ENCODE data around the gene KLHL2. TPM values are rescaled to one million over a fixed set of nuclear protein-coding genes. Genes with fewer than 3 reads are reported as not detected.

Gene KLHL2
- total RNA-seq, 1 experiment from 2014 or later = 12.4 TPM

DNA sequence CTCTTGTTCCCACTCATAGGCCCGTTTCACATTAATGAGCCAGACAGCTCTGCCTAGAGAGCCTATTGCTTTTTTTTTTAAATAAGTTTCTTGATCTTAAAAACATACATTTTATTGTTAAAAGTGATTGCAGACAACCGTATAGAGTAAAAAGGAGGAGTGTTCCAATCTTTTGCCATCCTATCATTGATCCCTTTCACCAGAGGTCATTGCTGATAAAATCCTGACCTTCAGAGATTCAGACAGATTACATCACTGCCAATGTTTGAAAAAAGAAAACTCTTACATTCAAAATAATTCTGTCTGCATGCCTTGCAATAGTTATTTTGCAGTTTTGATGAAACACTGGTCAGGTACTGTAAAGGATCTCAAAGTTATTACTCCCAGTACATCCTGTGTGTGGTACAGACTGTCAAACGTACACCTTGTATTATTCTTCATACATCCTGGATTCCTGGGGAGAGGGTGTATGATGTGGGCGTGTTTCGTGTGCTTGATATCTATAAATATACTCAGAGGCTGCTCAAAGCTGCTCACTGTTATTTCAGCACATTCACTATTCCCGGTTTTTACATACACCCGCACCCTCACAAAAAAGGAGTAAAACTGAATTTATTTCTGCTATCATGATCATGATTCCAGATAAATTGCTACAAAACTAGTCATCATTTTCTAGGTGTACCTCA is 15.4 kb upstream of the KLHL2 start:
- peaks cover 13% of the 10 kb centered on the region for H3K9me3 Mint-ChIP-seq
- POLR2A ChIA-PET = interaction anchor here (0.7 kb wide), 1 partner anchor 990 kb away, joined by 3 read pairs; no protein-coding TSS in a partner anchor
- no peak overlapping the region for H3K27ac Mint-ChIP-seq
- DNase-seq (ENCODE audit: low spot score) = no peak
- CTCF ChIA-PET = no interaction called here
- H3K4me1 Mint-ChIP-seq = peaks cover 1% of the 10 kb centered on the region
- no peaks in the 10 kb centered on the region for H3K27me3 Mint-ChIP-seq (ENCODE audit: low read depth)
- no peak overlapping the region for H3K4me3 Mint-ChIP-seq
- no peak for ATAC-seq
- no peaks in the 10 kb centered on the region for H3K36me3 Mint-ChIP-seq
- TF ChIP-seq ATF1 (CRISPR knock-in tag; IDR thresholded peaks at IDR 0.05) (no peak), ZNF317 (CRISPR knock-in tag; IDR thresholded peaks at IDR 0.05; ENCODE audit: borderline replicate concordance, low read depth) (no peak), CREM (CRISPR knock-in tag; IDR thresholded peaks at IDR 0.05) (no peak), RORB (CRISPR knock-in tag; IDR thresholded peaks at IDR 0.05) (no peak), ELF4 (CRISPR knock-in tag; IDR thresholded peaks at IDR 0.05; ENCODE audit: low read depth) (no peak), NR1H2 (CRISPR knock-in tag; IDR thresholded peaks at IDR 0.05) (no peak)
- TF ChIP-seq, protein P1, sequence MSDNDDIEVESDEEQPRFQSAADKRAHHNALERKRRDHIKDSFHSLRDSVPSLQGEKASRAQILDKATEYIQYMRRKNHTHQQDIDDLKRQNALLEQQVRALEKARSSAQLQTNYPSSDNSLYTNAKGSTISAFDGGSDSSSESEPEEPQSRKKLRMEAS (CRISPR knock-in tag; IDR thresholded peaks at IDR 0.05) = no peak
- TF ChIP-seq, protein P2, sequence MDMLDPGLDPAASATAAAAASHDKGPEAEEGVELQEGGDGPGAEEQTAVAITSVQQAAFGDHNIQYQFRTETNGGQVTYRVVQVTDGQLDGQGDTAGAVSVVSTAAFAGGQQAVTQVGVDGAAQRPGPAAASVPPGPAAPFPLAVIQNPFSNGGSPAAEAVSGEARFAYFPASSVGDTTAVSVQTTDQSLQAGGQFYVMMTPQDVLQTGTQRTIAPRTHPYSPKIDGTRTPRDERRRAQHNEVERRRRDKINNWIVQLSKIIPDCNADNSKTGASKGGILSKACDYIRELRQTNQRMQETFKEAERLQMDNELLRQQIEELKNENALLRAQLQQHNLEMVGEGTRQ (CRISPR knock-in tag; IDR thresholded peaks at IDR 0.05) = no peak
- TF ChIP-seq, protein P3, sequence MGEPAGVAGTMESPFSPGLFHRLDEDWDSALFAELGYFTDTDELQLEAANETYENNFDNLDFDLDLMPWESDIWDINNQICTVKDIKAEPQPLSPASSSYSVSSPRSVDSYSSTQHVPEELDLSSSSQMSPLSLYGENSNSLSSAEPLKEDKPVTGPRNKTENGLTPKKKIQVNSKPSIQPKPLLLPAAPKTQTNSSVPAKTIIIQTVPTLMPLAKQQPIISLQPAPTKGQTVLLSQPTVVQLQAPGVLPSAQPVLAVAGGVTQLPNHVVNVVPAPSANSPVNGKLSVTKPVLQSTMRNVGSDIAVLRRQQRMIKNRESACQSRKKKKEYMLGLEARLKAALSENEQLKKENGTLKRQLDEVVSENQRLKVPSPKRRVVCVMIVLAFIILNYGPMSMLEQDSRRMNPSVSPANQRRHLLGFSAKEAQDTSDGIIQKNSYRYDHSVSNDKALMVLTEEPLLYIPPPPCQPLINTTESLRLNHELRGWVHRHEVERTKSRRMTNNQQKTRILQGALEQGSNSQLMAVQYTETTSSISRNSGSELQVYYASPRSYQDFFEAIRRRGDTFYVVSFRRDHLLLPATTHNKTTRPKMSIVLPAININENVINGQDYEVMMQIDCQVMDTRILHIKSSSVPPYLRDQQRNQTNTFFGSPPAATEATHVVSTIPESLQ (CRISPR knock-in tag; IDR thresholded peaks at IDR 0.05) = no peak
- TF ChIP-seq, protein P4, sequence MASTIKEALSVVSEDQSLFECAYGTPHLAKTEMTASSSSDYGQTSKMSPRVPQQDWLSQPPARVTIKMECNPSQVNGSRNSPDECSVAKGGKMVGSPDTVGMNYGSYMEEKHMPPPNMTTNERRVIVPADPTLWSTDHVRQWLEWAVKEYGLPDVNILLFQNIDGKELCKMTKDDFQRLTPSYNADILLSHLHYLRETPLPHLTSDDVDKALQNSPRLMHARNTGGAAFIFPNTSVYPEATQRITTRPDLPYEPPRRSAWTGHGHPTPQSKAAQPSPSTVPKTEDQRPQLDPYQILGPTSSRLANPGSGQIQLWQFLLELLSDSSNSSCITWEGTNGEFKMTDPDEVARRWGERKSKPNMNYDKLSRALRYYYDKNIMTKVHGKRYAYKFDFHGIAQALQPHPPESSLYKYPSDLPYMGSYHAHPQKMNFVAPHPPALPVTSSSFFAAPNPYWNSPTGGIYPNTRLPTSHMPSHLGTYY (CRISPR knock-in tag; IDR thresholded peaks at IDR 0.05) = no peak

DNA sequence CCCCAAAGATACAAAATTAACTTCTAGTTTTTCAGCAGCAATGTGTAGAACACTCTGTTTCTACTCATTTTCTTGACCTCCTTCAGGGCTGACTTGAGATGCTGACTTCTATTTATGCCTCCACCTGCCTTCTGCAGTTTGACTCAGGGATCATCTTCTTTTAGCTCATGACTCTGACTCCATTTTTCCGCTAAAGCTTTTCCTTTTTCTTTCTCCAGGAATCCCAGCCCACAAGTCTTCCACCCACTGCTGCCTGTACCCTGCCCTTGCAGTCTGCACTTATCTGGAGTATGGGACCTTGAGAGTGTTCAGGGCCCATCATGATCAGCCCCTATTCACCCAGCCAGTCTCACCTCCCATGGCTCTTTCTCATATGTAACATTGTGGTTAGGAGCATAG is 14.9 kb upstream of the KLHL2 start:
- CTCF ChIA-PET = no interaction called here
- no peak for ATAC-seq
- H3K36me3 Mint-ChIP-seq = no peaks in the 10 kb centered on the region
- TF ChIP-seq, protein P5, sequence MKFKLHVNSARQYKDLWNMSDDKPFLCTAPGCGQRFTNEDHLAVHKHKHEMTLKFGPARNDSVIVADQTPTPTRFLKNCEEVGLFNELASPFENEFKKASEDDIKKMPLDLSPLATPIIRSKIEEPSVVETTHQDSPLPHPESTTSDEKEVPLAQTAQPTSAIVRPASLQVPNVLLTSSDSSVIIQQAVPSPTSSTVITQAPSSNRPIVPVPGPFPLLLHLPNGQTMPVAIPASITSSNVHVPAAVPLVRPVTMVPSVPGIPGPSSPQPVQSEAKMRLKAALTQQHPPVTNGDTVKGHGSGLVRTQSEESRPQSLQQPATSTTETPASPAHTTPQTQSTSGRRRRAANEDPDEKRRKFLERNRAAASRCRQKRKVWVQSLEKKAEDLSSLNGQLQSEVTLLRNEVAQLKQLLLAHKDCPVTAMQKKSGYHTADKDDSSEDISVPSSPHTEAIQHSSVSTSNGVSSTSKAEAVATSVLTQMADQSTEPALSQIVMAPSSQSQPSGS (CRISPR knock-in tag; IDR thresholded peaks at IDR 0.05; ENCODE audit: borderline replicate concordance, low read depth) = no peak
- TF ChIP-seq NFATC4 (CRISPR knock-in tag; IDR thresholded peaks at IDR 0.05) = no peak
- no peak for TF ChIP-seq SP1 (CRISPR knock-in tag; conservative IDR thresholded peaks at IDR 0.05)
- TF ChIP-seq, protein P6, sequence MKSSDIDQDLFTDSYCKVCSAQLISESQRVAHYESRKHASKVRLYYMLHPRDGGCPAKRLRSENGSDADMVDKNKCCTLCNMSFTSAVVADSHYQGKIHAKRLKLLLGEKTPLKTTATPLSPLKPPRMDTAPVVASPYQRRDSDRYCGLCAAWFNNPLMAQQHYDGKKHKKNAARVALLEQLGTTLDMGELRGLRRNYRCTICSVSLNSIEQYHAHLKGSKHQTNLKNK (CRISPR knock-in tag; IDR thresholded peaks at IDR 0.05) = no peak
- no peak for TF ChIP-seq JAZF1 (CRISPR knock-in tag; IDR thresholded peaks at IDR 0.05)
- no peak for TF ChIP-seq ZNF416 (CRISPR knock-in tag; IDR thresholded peaks at IDR 0.05)
- no peak for TF ChIP-seq OVOL2 (CRISPR knock-in tag; IDR thresholded peaks at IDR 0.05; ENCODE audit: borderline replicate concordance)
- no peak for TF ChIP-seq CREB1 (CRISPR knock-in tag; IDR thresholded peaks at IDR 0.05)
- TF ChIP-seq, protein P7, sequence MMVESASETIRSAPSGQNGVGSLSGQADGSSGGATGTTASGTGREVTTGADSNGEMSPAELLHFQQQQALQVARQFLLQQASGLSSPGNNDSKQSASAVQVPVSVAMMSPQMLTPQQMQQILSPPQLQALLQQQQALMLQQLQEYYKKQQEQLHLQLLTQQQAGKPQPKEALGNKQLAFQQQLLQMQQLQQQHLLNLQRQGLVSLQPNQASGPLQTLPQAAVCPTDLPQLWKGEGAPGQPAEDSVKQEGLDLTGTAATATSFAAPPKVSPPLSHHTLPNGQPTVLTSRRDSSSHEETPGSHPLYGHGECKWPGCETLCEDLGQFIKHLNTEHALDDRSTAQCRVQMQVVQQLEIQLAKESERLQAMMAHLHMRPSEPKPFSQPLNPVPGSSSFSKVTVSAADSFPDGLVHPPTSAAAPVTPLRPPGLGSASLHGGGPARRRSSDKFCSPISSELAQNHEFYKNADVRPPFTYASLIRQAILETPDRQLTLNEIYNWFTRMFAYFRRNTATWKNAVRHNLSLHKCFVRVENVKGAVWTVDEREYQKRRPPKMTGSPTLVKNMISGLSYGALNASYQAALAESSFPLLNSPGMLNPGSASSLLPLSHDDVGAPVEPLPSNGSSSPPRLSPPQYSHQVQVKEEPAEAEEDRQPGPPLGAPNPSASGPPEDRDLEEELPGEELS (CRISPR knock-in tag; IDR thresholded peaks at IDR 0.05) = no peak
- TF ChIP-seq ZNF396 (CRISPR knock-in tag; IDR thresholded peaks at IDR 0.05; ENCODE audit: borderline replicate concordance) = no peak
- TF ChIP-seq GTF2I (CRISPR knock-in tag; conservative IDR thresholded peaks at IDR 0.05) = no peak
- TF ChIP-seq, protein P8, sequence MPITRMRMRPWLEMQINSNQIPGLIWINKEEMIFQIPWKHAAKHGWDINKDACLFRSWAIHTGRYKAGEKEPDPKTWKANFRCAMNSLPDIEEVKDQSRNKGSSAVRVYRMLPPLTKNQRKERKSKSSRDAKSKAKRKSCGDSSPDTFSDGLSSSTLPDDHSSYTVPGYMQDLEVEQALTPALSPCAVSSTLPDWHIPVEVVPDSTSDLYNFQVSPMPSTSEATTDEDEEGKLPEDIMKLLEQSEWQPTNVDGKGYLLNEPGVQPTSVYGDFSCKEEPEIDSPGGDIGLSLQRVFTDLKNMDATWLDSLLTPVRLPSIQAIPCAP (CRISPR knock-in tag; IDR thresholded peaks at IDR 0.05) = no peak
- no peak for TF ChIP-seq ESRRA (CRISPR knock-in tag; IDR thresholded peaks at IDR 0.05; ENCODE audit: borderline replicate concordance)
- TF ChIP-seq, protein P9, sequence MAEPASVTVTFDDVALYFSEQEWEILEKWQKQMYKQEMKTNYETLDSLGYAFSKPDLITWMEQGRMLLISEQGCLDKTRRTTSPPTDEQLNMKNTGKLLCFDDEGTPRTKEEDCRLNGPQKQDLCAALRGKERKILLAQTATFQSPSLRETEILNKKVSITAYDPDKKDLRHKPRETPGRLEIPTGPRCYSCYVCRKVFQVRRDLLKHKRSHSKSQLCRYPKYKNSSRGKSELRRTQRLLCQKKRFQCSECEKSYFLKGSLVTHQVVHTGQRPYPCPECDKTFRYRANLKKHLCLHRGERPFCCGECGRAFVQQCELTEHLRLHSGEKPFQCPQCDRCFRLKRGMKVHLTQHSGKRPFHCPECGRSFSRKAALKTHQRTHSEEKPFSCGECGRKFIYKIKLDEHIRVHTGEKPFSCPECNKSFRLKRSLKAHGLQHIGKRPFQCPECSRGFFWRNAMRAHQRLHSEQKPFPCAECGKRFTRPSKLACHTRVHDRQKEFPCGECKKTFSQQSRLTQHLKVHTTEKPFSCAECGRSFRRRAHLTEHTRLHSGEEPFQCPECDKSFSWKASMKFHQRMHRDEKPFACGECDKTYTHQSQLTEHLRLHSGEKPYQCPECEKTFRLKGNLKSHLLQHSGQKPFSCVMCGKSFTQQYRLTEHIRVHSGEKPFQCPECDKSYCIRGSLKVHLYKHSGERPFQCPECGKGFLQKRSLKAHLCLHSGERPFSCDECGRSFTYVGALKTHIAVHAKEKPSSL (CRISPR knock-in tag; conservative IDR thresholded peaks at IDR 0.05) = no peak
- TF ChIP-seq TEAD1 (CRISPR knock-in tag; IDR thresholded peaks at IDR 0.05) = no peak

More for the DNA sequence above, 14.9 kb upstream of the KLHL2 start:
- POLR2A ChIA-PET = no interaction called here
- Mint-ChIP-seq H3K4me1 (no peaks in the 10 kb centered on the region), H3K27ac (no peak overlapping the region), H3K9me3 (peaks cover 8% of the 10 kb centered on the region), H3K27me3 (ENCODE audit: low read depth) (no peaks in the 10 kb centered on the region), H3K4me3 (no peak overlapping the region)
- no peak for DNase-seq (ENCODE audit: low spot score)

Measured in WTC11 (cell line).